Activated naive CD4-positive, alpha-beta T cell treated with anti-CD3 and anti-CD28 coated beads, Interleukin-2, amount 10 ng/mL, durations not matched to agents 7 days and 5 days (primary cell): Measurements from ENCODE around the gene CLCN3.
A peak's percentile ranks its signal among the peaks of the same experiment; 100 is the strongest.

Experiments
- CTCF ChIA-PET: fragments of 350-600 bp; sonication (Branson Sonifier 250); formaldehyde crosslinking; loops from one replicate; lab custom pipeline; 2021; ENCODE audit warnings: antibody characterized with exemption; lab: Charles Lee
- DNase-seq: peaks from one replicate; pipeline ENCODE4 v3.0.0-alpha.2; 2020
- H3K27ac Mint-ChIP-seq: one replicate; pipeline ENCODE4 v1.8.0; 2021; ENCODE audit warnings: mild to moderate bottlenecking, moderate library complexity, mixed read lengths
- H3K27me3 Mint-ChIP-seq: one replicate; pipeline ENCODE4 v1.8.0; 2021; ENCODE audit warnings: mild to moderate bottlenecking, mixed read lengths
- H3K36me3 Mint-ChIP-seq: one replicate; pipeline ENCODE4 v1.8.0; 2021; ENCODE audit warnings: mixed read lengths
- H3K4me1 Mint-ChIP-seq: one replicate; pipeline ENCODE4 v1.8.0; 2021; ENCODE audit warnings: mixed read lengths
- H3K4me3 Mint-ChIP-seq: one replicate; pipeline ENCODE4 v1.8.0; 2021; ENCODE audit warnings: mild to moderate bottlenecking, moderate library complexity, mixed read lengths
- H3K9me3 Mint-ChIP-seq: one replicate; pipeline ENCODE4 v1.8.0; 2021; ENCODE audit warnings: mixed read lengths

Gene CLCN3

GRCh38 chr4:169655401-169655800 lies 35.0 kb downstream of the CLCN3 start:
- Mint-ChIP-seq H3K27me3 (no peaks in the 10 kb centered on the region), H3K27ac (no peak overlapping the region), H3K4me3 (no peak overlapping the region), H3K36me3 (peaks cover 15% of the 10 kb centered on the region), H3K4me1 (peaks cover 14% of the 10 kb centered on the region), H3K9me3 (no peaks in the 10 kb centered on the region)
- DNase-seq, result no peak
- CTCF ChIA-PET, result interaction anchor here (0.6 kb wide), 1 partner anchor 605 kb away, joined by 3 read pairs; no protein-coding TSS in a partner anchor

DNA sequence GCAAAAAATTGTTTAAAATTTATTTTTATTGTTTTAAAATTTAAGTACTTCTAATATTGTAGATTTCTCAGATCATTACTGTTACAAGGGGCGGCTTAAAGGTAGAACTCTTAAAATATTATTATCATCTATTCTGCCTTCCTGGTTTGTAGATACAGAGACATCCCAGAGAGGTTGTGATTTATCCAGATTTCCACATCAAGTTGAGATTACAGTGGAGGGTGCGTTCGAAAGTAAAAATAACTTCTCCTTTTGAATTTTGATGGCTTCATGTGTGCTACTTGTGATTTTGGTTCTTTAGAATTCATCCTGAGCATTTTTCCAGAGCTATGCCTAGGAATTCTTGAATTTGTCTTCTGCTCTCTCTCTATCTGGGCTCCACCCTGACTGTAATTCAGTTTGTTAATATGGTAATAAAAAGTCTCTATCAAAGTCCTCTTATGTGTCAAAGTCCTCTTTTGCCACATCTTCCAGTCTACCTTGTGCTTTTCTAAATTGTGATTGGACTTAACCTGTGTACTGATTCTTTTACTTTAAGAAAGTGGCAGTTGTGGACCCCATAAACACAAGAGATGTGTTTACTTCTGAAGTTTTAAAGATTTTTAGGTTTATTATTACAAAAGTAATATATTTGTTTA lies 37.2 kb downstream of the CLCN3 start:
- no peaks in the 10 kb centered on the region for H3K9me3 Mint-ChIP-seq
- H3K4me1 Mint-ChIP-seq, result peaks cover 16% of the 10 kb centered on the region
- peaks cover 15% of the 10 kb centered on the region for H3K36me3 Mint-ChIP-seq
- no peak overlapping the region for H3K4me3 Mint-ChIP-seq
- no peak for DNase-seq
- no peak overlapping the region for H3K27ac Mint-ChIP-seq
- CTCF ChIA-PET, result no interaction called here
- H3K27me3 Mint-ChIP-seq, result no peaks in the 10 kb centered on the region

DNA sequence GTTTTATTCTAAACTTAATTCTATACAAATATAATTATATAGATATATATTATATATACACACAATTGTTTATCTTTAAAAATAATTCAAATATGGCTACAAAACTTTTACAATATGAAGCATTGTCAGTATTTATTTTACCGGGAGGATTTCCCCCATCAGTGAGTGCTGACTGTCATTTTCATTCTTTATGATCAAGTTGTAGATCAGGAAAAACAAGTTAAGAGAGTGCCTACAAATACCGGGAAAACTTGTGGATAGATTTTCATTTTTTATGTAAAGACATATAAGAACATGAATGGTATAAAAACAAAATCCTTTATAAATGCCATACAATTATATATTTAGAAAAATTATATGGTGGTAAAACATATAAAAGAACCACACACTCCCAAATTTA lies 37.8 kb downstream of the CLCN3 start:
- H3K9me3 Mint-ChIP-seq, result no peaks in the 10 kb centered on the region
- no peak for DNase-seq
- H3K27me3 Mint-ChIP-seq, result no peaks in the 10 kb centered on the region
- H3K27ac Mint-ChIP-seq, result no peak overlapping the region
- CTCF ChIA-PET, result interaction anchor here (2.2 kb wide), 1 partner anchor 45 kb away, joined by 9 read pairs; the partner anchor contains the start of gene NEK1
- H3K4me3 Mint-ChIP-seq, result no peak overlapping the region
- H3K4me1 Mint-ChIP-seq, result peaks cover 16% of the 10 kb centered on the region
- H3K36me3 Mint-ChIP-seq, result peaks cover 11% of the 10 kb centered on the region

GRCh38 chr4:169658975-169659715 lies 38.8 kb downstream of the CLCN3 start:
- Mint-ChIP-seq H3K27me3 (no peaks in the 10 kb centered on the region), H3K4me1 (peaks cover 20% of the 10 kb centered on the region), H3K9me3 (no peaks in the 10 kb centered on the region), H3K27ac (no peak overlapping the region), H3K36me3 (peaks cover 9% of the 10 kb centered on the region), H3K4me3 (no peak overlapping the region)
- DNase-seq, result no peak
- CTCF ChIA-PET, result interaction anchor here (1.1 to 2.2 kb wide), 4 partner anchors 10 to 46 kb away, joined by 4 to 9 read pairs (median 5); partner anchors contain the start of genes CLCN3 and NEK1

DNA sequence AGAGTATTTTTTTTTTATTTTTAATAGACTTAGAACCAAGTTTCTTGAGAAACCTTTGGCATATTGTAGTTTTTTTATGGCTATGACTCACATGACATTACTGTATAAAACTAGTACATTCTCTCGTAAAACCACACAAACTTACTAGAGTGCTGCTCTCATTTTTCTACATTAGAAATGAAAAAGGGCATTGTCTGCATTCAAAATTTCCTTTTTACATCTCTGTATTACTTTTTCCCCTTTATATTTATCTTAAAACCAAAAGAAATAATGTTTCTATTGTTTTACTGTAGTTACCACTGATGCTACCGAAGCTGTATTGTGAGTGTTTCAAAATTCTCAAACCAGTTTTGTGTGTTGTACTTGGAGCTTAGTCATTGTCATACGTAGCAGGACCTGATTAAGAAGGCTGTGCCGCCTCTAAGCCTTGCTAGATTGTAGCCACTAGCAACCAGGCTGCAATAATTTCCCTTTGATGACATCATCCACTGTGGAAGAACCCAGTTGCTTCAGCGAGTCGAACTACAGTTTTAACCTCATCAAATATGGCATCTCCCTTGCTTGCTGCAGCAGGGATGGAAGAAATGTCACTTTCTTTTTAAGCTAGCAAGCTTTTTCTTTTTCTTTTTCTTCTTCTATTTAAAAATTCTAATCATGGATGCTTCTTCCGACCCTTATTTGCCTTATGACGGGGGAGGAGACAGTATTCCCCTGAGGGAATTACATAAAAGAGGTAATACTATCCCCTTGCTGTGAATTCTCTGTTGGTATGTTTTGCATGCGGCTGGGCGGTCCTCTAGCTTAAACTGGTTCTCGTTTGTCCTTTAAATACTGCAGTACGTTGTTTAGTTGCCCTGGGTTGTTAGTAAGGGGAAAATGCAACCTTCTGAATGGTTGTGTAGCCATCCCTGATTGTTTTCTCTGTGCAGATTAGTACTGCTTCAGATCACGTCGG lies 39.6 kb downstream of the CLCN3 start:
- no peaks in the 10 kb centered on the region for H3K27me3 Mint-ChIP-seq
- H3K4me3 Mint-ChIP-seq, result peak overlapping the region; percentile 45
- H3K4me1 Mint-ChIP-seq, result peaks cover 24% of the 10 kb centered on the region
- peaks cover 7% of the 10 kb centered on the region for H3K36me3 Mint-ChIP-seq
- peak overlapping the region; percentile 82 for H3K27ac Mint-ChIP-seq
- DNase-seq, result peak; percentile 71
- H3K9me3 Mint-ChIP-seq, result no peaks in the 10 kb centered on the region
- CTCF ChIA-PET, result interaction anchor here (1.1 to 2.2 kb wide), 4 partner anchors 10 to 47 kb away, joined by 4 to 9 read pairs (median 5); partner anchors contain the start of genes CLCN3 and NEK1

- no peak for DNase-seq
- Mint-ChIP-seq H3K27ac (no peak overlapping the region), H3K4me1 (peaks cover 30% of the 10 kb centered on the region), H3K27me3 (no peaks in the 10 kb centered on the region), H3K36me3 (peaks cover 8% of the 10 kb centered on the region), H3K9me3 (no peaks in the 10 kb centered on the region), H3K4me3 (no peak overlapping the region)
- CTCF ChIA-PET, result interaction anchor here (1.4 kb wide), 1 partner anchor 49 kb away, joined by 4 read pairs; the partner anchor contains the start of gene NEK1
These were observed 40.6 kb downstream of the CLCN3 start for GRCh38 chr4:169660929-169661328.

DNA sequence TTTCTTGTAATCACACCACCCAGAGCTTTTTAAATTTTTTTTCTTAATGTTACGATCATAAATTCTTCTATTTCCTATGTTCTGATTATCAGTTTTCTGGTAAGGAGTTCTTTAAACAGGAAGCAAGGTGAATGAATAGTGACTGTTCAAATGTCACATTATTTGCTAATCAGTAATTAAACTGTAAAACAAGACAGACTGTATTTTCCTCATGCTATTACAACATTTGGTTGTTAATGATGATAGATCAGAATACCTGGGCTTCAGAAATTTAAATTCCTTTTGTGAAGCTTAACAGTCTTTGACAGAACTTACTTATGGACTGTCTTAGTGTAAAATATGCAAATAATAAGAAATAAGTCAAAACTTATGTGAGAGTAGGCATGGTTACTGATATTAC lies 41.4 kb downstream of the CLCN3 start:
- H3K27ac Mint-ChIP-seq, result no peak overlapping the region
- peaks cover 9% of the 10 kb centered on the region for H3K36me3 Mint-ChIP-seq
- CTCF ChIA-PET, result interaction anchor here (1.0 to 1.4 kb wide), 2 partner anchors 49 to 50 kb away, joined by 4 to 5 read pairs; partner anchors contain the start of gene NEK1
- no peak overlapping the region for H3K4me3 Mint-ChIP-seq
- no peaks in the 10 kb centered on the region for H3K27me3 Mint-ChIP-seq
- DNase-seq, result no peak
- H3K4me1 Mint-ChIP-seq, result peaks cover 30% of the 10 kb centered on the region
- no peaks in the 10 kb centered on the region for H3K9me3 Mint-ChIP-seq

- CTCF ChIA-PET, result interaction anchor here (1.0 to 1.4 kb wide), 3 partner anchors 49 to 51 kb away, joined by 3 to 5 read pairs (median 4); partner anchors contain the start of gene NEK1
- Mint-ChIP-seq H3K9me3 (no peaks in the 10 kb centered on the region), H3K36me3 (peaks cover 9% of the 10 kb centered on the region), H3K4me3 (no peak overlapping the region), H3K27me3 (no peaks in the 10 kb centered on the region), H3K4me1 (peaks cover 30% of the 10 kb centered on the region), H3K27ac (no peak overlapping the region)
- no peak for DNase-seq
These were observed 41.8 kb downstream of the CLCN3 start for GRCh38 chr4:169662206-169662605.

DNA sequence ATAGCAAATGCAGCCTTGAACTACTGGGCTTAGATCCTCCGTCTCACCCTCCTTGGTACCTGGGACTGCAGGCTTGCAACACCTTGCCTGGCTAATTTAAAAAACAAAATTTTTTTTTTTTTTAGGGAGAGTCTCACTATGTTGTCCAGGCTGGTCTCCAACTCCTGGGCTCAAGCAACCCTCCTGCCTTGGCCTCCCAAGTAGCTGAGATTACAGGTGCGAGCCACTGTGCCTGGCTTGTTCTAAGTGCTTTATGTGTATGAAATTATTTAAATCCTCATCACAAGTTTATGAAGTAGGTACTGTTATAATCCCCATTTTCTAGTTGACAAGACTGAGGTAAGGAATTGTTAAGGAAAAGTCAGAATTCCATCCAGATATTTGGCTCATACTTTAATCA lies 43.0 kb downstream of the CLCN3 start:
- CTCF ChIA-PET, result interaction anchor here (1.1 kb wide), 1 partner anchor 43 kb away, joined by 3 read pairs; the partner anchor contains the start of gene CLCN3
- H3K4me3 Mint-ChIP-seq, result no peak overlapping the region
- peaks cover 30% of the 10 kb centered on the region for H3K4me1 Mint-ChIP-seq
- no peaks in the 10 kb centered on the region for H3K9me3 Mint-ChIP-seq
- no peaks in the 10 kb centered on the region for H3K27me3 Mint-ChIP-seq
- H3K36me3 Mint-ChIP-seq, result peaks cover 17% of the 10 kb centered on the region
- no peak for DNase-seq
- H3K27ac Mint-ChIP-seq, result no peak overlapping the region

DNA sequence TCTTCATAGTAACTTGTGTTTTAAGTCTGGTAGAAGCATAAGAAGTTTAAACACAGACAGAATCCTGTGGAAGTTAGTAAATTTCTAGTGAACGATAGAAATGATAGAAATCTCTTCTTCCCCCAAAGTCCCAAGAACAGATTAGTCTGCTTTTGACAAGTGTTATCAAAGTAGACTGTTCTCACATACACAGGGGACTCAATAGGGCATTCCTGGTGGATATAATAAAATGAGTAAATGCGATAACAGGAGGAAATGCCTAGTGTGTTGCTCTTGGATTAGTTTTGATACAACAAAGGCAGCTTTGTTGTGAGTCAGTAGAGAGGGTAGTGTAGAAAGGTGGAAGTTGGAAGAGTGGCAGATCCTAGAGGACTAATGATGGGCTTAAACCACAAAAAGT lies 43.5 kb downstream of the CLCN3 start:
- no peaks in the 10 kb centered on the region for H3K27me3 Mint-ChIP-seq
- peaks cover 20% of the 10 kb centered on the region for H3K36me3 Mint-ChIP-seq
- H3K4me3 Mint-ChIP-seq, result no peak overlapping the region
- no peaks in the 10 kb centered on the region for H3K9me3 Mint-ChIP-seq
- H3K27ac Mint-ChIP-seq, result no peak overlapping the region
- CTCF ChIA-PET, result interaction anchor here (1.1 kb wide), 1 partner anchor 44 kb away, joined by 3 read pairs; the partner anchor contains the start of gene CLCN3
- H3K4me1 Mint-ChIP-seq, result peaks cover 29% of the 10 kb centered on the region
- DNase-seq, result no peak

- Mint-ChIP-seq H3K4me3 (no peak overlapping the region), H3K9me3 (no peaks in the 10 kb centered on the region), H3K36me3 (peaks cover 21% of the 10 kb centered on the region), H3K27ac (no peak overlapping the region), H3K4me1 (peaks cover 24% of the 10 kb centered on the region), H3K27me3 (no peaks in the 10 kb centered on the region)
- DNase-seq, result no peak
- CTCF ChIA-PET, result interaction anchor here (1.1 kb wide), 1 partner anchor 45 kb away, joined by 3 read pairs; the partner anchor contains the start of gene CLCN3
These were observed 44.2 kb downstream of the CLCN3 start for GRCh38 chr4:169664615-169665014.

GRCh38 chr4:169665046-169665737 lies 44.8 kb downstream of the CLCN3 start:
- Mint-ChIP-seq H3K27me3 (no peaks in the 10 kb centered on the region), H3K4me1 (peaks cover 18% of the 10 kb centered on the region), H3K36me3 (peaks cover 22% of the 10 kb centered on the region), H3K9me3 (no peaks in the 10 kb centered on the region), H3K4me3 (no peak overlapping the region), H3K27ac (no peak overlapping the region)
- no peak for DNase-seq
- CTCF ChIA-PET, result no interaction called here

DNA sequence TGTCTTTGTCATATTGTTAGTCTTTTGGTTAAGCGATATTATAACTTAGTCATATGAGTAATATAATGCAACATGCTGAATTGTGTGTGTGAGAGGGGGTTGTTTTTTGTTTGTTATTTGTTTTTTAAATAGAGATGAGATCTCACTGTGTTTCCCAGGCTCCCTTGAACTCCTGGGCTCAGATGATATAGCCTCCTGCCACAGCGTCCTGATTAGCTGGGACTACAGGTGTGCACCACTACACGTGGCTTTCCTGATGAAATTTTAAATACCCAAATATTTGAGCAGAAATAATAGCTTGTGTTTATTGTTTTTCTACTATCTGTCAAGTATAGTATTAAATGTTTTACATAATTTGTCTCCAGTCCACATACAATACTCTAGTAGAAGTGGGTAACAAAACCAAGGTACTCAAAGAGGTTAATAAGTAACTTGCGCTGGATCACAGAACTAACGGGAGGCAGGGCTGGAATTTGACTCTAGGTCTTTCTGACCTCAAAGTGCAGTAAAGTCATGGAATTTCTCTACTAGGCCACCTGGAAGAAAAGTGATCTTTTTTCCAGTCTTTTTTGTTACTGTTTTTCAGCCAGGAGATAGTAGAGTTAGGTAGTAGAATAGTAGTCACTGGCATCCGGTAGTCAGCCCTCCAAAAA lies 47.8 kb downstream of the CLCN3 start:
- Mint-ChIP-seq H3K9me3 (no peaks in the 10 kb centered on the region), H3K27ac (no peak overlapping the region), H3K4me1 (peaks cover 14% of the 10 kb centered on the region), H3K27me3 (no peaks in the 10 kb centered on the region), H3K4me3 (no peak overlapping the region), H3K36me3 (peaks cover 30% of the 10 kb centered on the region)
- DNase-seq, result no peak
- CTCF ChIA-PET, result no interaction called here
